ENCODE data around the gene RAB6B.

RAB6B gene

DNA sequence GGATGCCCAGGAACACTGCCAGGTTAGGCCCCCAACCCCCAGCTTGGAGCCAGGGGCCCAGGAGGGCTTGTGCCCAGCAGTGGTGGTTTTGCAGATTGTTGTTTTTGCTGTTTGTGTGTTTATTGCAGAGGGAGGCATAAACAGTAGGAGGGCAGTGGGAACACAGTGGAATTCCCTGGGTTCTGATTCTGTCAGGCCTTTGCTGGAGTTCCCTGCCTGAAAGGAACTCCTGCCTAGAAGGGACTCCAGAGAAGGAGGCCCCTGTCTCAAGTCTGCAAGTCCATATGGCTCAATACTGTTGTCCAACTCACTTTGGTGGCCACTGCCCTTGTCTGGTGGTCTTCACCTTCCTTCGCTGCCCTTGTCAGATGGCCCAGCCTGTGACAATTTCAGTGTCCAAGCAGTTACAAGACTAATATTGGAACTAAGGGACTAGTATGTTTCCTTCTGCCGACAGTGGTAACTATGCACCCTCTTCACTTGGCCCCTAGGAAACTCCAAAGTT lies 47.4 kb upstream of the RAB6B start:
- no peak overlapping the region for H3K4me3 ChIP-seq (ENCODE audit: low read depth, low read length)
- H3K9ac ChIP-seq = no peak overlapping the region
- peaks cover 3% of the 10 kb centered on the region for H3K4me1 ChIP-seq
- H3K79me2 ChIP-seq = no peaks in the 10 kb centered on the region
- H3K27me3 ChIP-seq (ENCODE audit: control insufficient read depth, insufficient read depth, low read length) = no peaks in the 10 kb centered on the region
- H3K27ac ChIP-seq = no peak overlapping the region
- H3K36me3 ChIP-seq (ENCODE audit: control insufficient read depth, insufficient read depth, low read length) = no peaks in the 10 kb centered on the region
- TF ChIP-seq, protein P1, sequence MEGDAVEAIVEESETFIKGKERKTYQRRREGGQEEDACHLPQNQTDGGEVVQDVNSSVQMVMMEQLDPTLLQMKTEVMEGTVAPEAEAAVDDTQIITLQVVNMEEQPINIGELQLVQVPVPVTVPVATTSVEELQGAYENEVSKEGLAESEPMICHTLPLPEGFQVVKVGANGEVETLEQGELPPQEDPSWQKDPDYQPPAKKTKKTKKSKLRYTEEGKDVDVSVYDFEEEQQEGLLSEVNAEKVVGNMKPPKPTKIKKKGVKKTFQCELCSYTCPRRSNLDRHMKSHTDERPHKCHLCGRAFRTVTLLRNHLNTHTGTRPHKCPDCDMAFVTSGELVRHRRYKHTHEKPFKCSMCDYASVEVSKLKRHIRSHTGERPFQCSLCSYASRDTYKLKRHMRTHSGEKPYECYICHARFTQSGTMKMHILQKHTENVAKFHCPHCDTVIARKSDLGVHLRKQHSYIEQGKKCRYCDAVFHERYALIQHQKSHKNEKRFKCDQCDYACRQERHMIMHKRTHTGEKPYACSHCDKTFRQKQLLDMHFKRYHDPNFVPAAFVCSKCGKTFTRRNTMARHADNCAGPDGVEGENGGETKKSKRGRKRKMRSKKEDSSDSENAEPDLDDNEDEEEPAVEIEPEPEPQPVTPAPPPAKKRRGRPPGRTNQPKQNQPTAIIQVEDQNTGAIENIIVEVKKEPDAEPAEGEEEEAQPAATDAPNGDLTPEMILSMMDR (IDR thresholded peaks at IDR 0.05) = no peak
- H3K9me3 ChIP-seq (ENCODE audit: control insufficient read depth, low read length) = no peaks in the 10 kb centered on the region
- H3K4me2 ChIP-seq (ENCODE audit: low read length) = no peak overlapping the region
- no peak overlapping the region for H2AFZ ChIP-seq

DNA sequence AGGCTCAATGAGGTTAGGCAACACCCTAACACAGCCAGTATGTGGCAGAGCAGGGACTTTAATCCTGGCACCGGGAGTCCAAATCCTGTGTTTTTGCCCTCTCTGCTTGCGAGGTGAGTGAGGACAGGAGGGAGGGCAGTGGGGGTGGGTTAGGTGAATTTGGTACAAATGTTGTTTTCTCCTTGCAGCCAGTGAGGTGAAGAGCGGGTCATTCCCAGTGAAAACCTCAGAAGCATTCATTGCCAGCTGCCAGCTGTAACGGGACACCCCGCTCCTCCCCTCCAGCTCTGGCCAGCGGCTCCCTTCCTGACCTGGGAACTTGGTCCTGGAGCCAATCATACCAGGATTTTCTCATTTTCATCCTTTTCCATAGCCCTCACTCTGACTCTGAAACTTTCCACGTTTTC lies 45.7 kb upstream of the RAB6B start:
- Histone ChIP-seq H3K9me3 (ENCODE audit: control insufficient read depth, low read length) (no peaks in the 10 kb centered on the region), H3K4me1 (peaks cover 8% of the 10 kb centered on the region), H3K4me3 (ENCODE audit: low read depth, low read length) (no peak overlapping the region), H3K27ac (no peak overlapping the region), H3K36me3 (ENCODE audit: control insufficient read depth, insufficient read depth, low read length) (no peaks in the 10 kb centered on the region), H3K79me2 (no peaks in the 10 kb centered on the region), H2AFZ (peak overlapping the region; percentile 46), H3K9ac (no peak overlapping the region), H3K27me3 (ENCODE audit: control insufficient read depth, insufficient read depth, low read length) (no peaks in the 10 kb centered on the region), H3K4me2 (ENCODE audit: low read length) (no peak overlapping the region)
- TF ChIP-seq, protein P1 (IDR thresholded peaks at IDR 0.05) = no peak

DNA sequence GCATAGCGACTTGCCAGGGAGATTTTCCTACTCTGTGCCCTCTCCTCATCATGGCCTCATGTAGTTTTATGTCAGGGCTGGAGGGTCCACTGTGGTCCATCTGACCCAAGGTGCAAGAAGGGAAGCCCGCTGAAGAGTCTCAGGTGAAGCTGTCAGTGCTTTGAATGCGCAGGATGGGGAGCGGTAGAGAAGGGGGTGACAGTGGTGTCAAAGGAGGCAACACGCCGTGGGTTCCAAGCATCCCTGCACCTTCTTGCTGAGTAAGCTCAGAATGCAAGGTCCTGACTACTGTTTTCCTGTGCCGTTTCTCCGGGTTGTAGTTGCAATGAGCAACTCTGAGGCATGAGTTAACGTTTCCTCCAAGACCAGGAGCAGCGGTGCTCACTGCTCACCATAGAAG lies 44.9 kb upstream of the RAB6B start:
- H3K27me3 ChIP-seq (ENCODE audit: control insufficient read depth, insufficient read depth, low read length) = no peaks in the 10 kb centered on the region
- peaks cover 8% of the 10 kb centered on the region for H3K4me1 ChIP-seq
- H3K9me3 ChIP-seq (ENCODE audit: control insufficient read depth, low read length) = no peaks in the 10 kb centered on the region
- H3K4me2 ChIP-seq (ENCODE audit: low read length) = no peak overlapping the region
- TF ChIP-seq, protein P1 (IDR thresholded peaks at IDR 0.05) = no peak
- H3K79me2 ChIP-seq = no peaks in the 10 kb centered on the region
- no peak overlapping the region for H3K4me3 ChIP-seq (ENCODE audit: low read depth, low read length)
- H3K27ac ChIP-seq = no peak overlapping the region
- H3K9ac ChIP-seq = no peak overlapping the region
- H3K36me3 ChIP-seq (ENCODE audit: control insufficient read depth, insufficient read depth, low read length) = no peaks in the 10 kb centered on the region
- no peak overlapping the region for H2AFZ ChIP-seq

DNA sequence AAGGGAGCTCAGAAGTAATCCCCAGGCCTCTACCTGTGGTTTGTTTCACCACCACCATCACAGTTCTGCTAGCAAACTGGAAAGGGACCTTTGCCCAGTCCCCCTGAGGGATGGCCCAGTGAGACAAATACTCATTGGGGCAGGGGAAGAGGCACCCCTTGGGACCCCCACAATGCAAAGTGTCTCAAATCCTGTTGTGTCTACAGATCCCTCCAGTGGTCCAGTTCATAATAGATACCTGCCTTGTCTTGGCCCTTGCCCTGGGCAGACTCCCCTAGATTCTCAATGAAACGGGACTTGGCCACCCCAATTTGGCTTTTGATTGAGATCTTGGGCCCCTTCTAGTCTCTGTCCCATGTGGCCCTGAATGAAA lies 43.8 kb upstream of the RAB6B start:
- H3K79me2 ChIP-seq = no peaks in the 10 kb centered on the region
- H3K36me3 ChIP-seq (ENCODE audit: control insufficient read depth, insufficient read depth, low read length) = no peaks in the 10 kb centered on the region
- H3K9me3 ChIP-seq (ENCODE audit: control insufficient read depth, low read length) = no peaks in the 10 kb centered on the region
- no peak overlapping the region for H2AFZ ChIP-seq
- no peak overlapping the region for H3K27ac ChIP-seq
- TF ChIP-seq, protein P1 (IDR thresholded peaks at IDR 0.05) = no peak
- no peak overlapping the region for H3K9ac ChIP-seq
- H3K4me1 ChIP-seq = peaks cover 8% of the 10 kb centered on the region
- H3K4me3 ChIP-seq (ENCODE audit: low read depth, low read length) = no peak overlapping the region
- H3K4me2 ChIP-seq (ENCODE audit: low read length) = no peak overlapping the region
- no peaks in the 10 kb centered on the region for H3K27me3 ChIP-seq (ENCODE audit: control insufficient read depth, insufficient read depth, low read length)

DNA sequence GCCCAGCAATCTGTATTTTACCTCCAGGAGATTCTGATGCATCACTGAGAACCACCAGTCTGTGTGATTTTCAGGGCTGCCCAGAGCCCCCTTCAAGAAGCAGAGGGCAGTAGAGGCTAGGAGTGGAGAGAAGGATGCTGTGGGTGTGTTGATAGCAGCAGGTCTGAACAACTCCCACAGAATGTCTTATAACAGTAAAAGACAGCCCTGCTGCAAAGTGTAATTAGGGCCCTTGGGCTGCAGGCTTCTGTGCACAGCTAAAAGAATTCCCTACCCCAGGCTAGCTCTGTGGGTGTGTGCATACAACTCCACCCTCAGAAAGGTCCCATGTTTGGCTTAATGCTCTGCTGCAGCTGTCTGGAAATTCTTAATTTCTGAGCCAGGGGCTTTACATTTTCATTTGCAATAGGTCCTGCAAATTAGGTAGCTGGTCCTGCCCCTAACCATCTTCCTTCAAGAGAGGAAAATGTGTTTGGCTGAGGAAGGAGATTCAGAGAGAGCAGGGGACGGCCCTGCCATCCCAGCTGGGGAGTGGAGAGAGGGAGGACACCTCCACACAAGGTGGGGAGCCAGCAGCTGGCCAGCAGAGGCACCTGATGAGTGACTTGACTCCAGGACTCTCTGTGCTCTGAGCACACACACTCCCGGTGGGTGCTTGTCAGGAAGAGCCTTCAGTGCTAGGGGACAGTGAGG lies 43.2 kb upstream of the RAB6B start:
- H3K4me2 ChIP-seq (ENCODE audit: low read length) = no peak overlapping the region
- H3K9me3 ChIP-seq (ENCODE audit: control insufficient read depth, low read length) = no peaks in the 10 kb centered on the region
- peaks cover 8% of the 10 kb centered on the region for H3K4me1 ChIP-seq
- no peaks in the 10 kb centered on the region for H3K27me3 ChIP-seq (ENCODE audit: control insufficient read depth, insufficient read depth, low read length)
- no peak overlapping the region for H3K4me3 ChIP-seq (ENCODE audit: low read depth, low read length)
- H2AFZ ChIP-seq = no peak overlapping the region
- TF ChIP-seq, protein P1 (IDR thresholded peaks at IDR 0.05) = no peak
- H3K79me2 ChIP-seq = no peaks in the 10 kb centered on the region
- H3K9ac ChIP-seq = no peak overlapping the region
- no peak overlapping the region for H3K27ac ChIP-seq
- no peaks in the 10 kb centered on the region for H3K36me3 ChIP-seq (ENCODE audit: control insufficient read depth, insufficient read depth, low read length)

All from parathyroid adenoma (tissue), 2 donors.